ENCODE results near the gene SCAF4.
"Not testable (repeated sequence)": the region's sequence is repeated elsewhere in the genome, so short reads cannot be mapped to it uniquely, and the experiment has no call there.

SCAF4 gene

GRCh38 chr21:31654821-31655580 is 76.9 kb downstream of the SCAF4 start:
- in situ Hi-C loops (cut with HindIII; ENCODE audit: low sequenced_read_pairs) = not testable (repeated sequence)

GRCh38 chr21:31654340-31654739 is 77.6 kb downstream of the SCAF4 start:
- in situ Hi-C loops (cut with HindIII; ENCODE audit: low sequenced_read_pairs) = no loop called here

GRCh38 chr21:31651491-31651890 is 80.4 kb downstream of the SCAF4 start:
- in situ Hi-C loops (cut with HindIII; ENCODE audit: low sequenced_read_pairs) = not testable (repeated sequence)

DNA sequence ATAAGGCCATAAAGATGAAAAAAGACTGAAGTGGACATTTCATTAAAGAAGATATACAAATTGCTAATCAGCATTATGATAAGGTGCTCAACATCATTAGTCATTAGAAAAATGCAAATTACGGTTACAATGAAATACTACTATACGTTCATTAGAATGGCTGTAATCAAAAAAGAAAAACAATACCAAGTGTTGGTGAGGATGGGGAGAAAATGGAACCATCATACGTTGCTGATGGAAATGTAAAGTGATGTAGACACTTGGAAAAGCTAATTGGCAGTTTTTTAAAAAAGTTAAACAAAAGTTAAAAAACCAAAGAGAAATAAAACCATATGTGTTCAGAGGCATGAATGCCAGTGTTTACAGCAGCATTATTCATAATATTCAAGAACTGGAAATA is 81.0 kb downstream of the SCAF4 start:
- in situ Hi-C loops (cut with HindIII; ENCODE audit: low sequenced_read_pairs) = no loop called here

GRCh38 chr21:31647650-31648049 is 84.3 kb downstream of the SCAF4 start:
- in situ Hi-C loops (cut with HindIII; ENCODE audit: low sequenced_read_pairs) = no loop called here

DNA sequence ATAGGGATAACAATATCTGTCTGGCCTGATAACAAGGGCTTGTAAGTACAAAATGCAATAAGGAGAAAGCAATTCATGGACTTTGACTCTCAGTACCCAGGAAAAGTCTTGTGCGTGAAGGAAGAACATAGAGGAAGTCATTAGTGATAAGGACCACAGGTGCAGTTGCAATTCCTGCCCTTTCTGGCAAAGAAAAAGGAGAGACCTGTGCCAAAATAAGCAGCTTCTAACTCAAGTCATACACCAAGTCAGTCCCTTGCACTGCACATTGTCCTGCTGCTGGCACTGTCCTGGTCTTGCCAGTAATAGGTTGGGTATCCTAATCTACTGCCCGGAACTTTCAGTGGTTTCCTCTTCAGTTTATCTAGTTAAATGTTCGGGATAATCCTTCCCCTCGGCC is 87.3 kb downstream of the SCAF4 start:
- in situ Hi-C loops (cut with HindIII; ENCODE audit: low sequenced_read_pairs) = no loop called here

- in situ Hi-C loops (cut with HindIII; ENCODE audit: low sequenced_read_pairs) = no loop called here
These were observed 90.4 kb downstream of the SCAF4 start for GRCh38 chr21:31641416-31641922.

GRCh38 chr21:31636874-31637273 is 95.0 kb downstream of the SCAF4 start:
- in situ Hi-C loops (cut with HindIII; ENCODE audit: low sequenced_read_pairs) = no loop called here

DNA sequence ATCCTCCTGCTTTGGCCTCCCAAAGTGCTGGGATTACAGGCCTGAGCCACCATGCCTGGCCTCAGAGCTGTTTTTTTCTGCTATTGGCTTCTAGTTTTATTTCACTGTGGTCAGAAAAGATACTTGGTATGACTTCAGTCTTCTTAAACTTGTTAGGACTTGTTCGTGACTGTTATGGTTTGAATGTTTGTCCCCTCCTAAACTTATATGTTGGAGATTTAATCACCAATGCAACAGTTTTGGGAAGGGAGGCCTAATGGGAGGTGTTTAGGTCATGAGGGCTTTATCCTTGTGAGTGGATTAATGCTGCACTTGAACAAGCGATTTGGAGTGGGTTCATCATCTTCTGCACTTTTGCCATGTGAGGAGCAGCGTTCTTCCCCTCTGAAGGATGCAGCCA is 96.9 kb downstream of the SCAF4 start:
- in situ Hi-C loops (cut with HindIII; ENCODE audit: low sequenced_read_pairs) = no loop called here

DNA sequence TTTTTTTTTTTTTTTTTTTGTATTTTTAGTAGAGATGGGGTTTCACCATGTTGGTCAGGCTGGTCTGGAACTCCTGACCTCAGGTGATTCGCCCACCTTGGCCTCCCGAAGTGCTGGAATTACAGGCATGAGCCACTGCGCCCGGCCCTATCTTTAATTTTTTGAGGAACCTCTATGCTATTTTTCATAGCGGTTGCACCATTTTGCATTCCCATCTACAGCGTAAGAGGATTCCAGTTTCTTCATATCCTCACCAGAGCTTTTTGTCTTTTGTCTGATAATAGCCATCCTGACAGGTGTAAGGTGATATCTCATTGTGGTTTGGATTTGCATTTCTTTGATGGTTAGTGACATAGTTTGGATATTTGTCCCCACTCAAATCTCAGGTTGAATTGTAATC is 100.0 kb downstream of the SCAF4 start:
- in situ Hi-C loops (cut with HindIII; ENCODE audit: low sequenced_read_pairs) = not testable (repeated sequence)

DNA sequence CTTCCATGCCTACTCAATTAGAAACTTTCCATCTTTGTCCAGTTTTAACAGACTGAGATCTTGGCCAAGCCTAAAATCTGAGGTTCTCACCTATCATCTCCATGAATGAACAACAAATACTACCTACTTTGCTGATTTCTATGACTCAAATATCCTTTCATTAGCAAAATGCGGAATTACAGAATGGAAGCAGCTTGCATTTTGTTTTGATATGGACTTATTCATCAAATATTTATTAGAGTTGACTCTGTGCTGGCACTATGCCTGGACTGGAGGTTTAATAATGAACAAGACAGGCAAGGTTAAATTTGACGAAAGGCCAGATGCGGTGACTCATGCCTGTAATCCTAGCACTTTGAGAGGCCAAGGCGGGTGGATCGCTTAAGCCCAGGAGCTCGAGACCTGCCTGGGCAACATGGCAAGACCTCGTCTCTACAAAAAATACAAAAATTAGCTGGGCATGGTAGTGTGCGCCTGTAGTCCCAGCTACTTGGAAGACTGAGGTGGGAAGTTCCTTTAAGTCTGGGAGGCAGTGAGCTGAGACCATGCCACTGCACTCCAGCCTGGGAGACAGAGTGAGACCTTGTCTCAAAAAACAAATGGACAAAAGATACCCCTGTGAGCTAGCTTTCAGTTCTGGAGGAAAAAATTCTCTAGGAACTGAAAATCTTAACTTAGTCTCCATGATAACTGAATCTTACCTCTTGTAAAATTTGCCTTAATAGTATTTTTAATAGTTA is 101.8 kb downstream of the SCAF4 start:
- in situ Hi-C loops (cut with HindIII; ENCODE audit: low sequenced_read_pairs) = no loop called here

GRCh38 chr21:31624961-31625491 is 106.9 kb downstream of the SCAF4 start:
- in situ Hi-C loops (cut with HindIII; ENCODE audit: low sequenced_read_pairs) = loop anchor here (5.0 to 25.0 kb wide), 2 partner anchors 43 to 513 kb away; no protein-coding TSS in a partner anchor

- in situ Hi-C loops (cut with HindIII; ENCODE audit: low sequenced_read_pairs) = loop anchor here (5.0 to 25.0 kb wide), 2 partner anchors 42 to 512 kb away; no protein-coding TSS in a partner anchor
These were observed 107.7 kb downstream of the SCAF4 start for GRCh38 chr21:31624181-31624580.

- in situ Hi-C loops (cut with HindIII; ENCODE audit: low sequenced_read_pairs) = loop anchor here (5.0 to 25.0 kb wide), 2 partner anchors 41 to 511 kb away; no protein-coding TSS in a partner anchor
These were observed 108.3 kb downstream of the SCAF4 start for GRCh38 chr21:31623664-31624063.

DNA sequence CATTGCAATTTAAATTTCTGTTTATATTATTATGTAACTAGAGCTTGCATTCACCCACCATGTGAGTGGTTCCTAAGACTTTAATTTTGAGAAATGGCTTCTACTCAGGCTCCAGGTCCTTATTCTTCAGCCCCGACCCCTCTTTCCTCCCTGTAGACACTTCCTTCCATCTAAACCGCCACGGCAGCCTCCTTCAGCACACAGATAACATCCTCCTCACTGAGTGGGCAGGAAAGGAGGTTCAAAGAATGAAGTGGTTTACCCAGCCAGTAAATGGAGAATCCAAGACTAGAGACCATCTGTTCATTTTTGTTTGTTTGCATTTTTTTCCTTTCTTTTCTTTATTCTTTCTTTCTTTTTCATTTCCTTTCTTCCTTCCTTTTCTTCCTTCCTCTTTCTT is 109.5 kb downstream of the SCAF4 start:
- in situ Hi-C loops (cut with HindIII; ENCODE audit: low sequenced_read_pairs) = loop anchor here (5.0 to 25.0 kb wide), 2 partner anchors 40 to 510 kb away; no protein-coding TSS in a partner anchor

All from endothelial cell of hepatic sinusoid (primary cell).